GM12892 (cell line): ENCODE measurements around the gene CCDC50.

Experiments used
- POLR2A ChIP-seq: IDR thresholded peaks from 2 replicates; pipeline ENCODE4 v1.6.1; 2011; ENCODE audit warnings: low read depth, low read length, control low read depth
- POLR2AphosphoS5 ChIP-seq: IDR thresholded peaks from 2 replicates; pipeline ENCODE4 v1.6.1; 2011; ENCODE audit warnings: low read depth, low read length, control low read depth
- TAF1 ChIP-seq: IDR thresholded peaks from 2 replicates; pipeline ENCODE4 v1.6.1; 2011; ENCODE audit warnings: low read depth, mild to moderate bottlenecking, control low read depth, low read length, borderline replicate concordance

- no peak for TF ChIP-seq TAF1
- no peak for TF ChIP-seq POLR2A
- TF ChIP-seq POLR2AphosphoS5, result no peak
Measured at GRCh38 chr3:191373327-191373726, 44.1 kb downstream of the CCDC50 start.
